SU-DHL-6 (cell line): Measurements from ENCODE around the gene RNU6-8.

Experiments
- H2AFZ ChIP-seq: fragments of 200-600 bp; sonication (generic); 2 replicates; pipeline ENCODE4 v1.6.1; 2014; ENCODE audit warnings: low read depth, mild to moderate bottlenecking, moderate library complexity, mixed read lengths, antibody characterized with exemption, low read length; ENCODE audit not compliant: severe bottlenecking
- H3F3A ChIP-seq: fragments of 200-600 bp; shearing (Covaris generic); 2 replicates; pipeline ENCODE4 v1.6.0; 2016; ENCODE audit warnings: antibody characterized with exemption, mild to moderate bottlenecking; ENCODE audit not compliant: insufficient read depth
- H3K27ac ChIP-seq: fragments of 200-600 bp; sonication (generic); 2 replicates; pipeline ENCODE4 v1.5.1; 2016; ENCODE audit warnings: low read depth, mild to moderate bottlenecking, low read length, moderate library complexity, mixed read lengths
- H3K27me3 ChIP-seq: fragments of 200-600 bp; sonication (generic), shearing (Covaris generic); 2 replicates; pipeline ENCODE4 v1.6.0; 2014; ENCODE audit warnings: mild to moderate bottlenecking, low read length
- H3K36me3 ChIP-seq: fragments of 200-600 bp; sonication (generic); 2 replicates; pipeline ENCODE4 v1.6.1; 2014; ENCODE audit warnings: mild to moderate bottlenecking, low read length, mixed read lengths
- H3K4me2 ChIP-seq: fragments of 300-600, 200-600 bp; shearing (Covaris generic), sonication (generic); 2 replicates; pipeline ENCODE4 v1.6.0; 2014; ENCODE audit warnings: low read length, low read depth, mild to moderate bottlenecking; ENCODE audit not compliant: poor library complexity, severe bottlenecking
- H3K4me3 ChIP-seq: fragments of 200-600 bp; sonication (generic); 2 replicates; pipeline ENCODE4 v1.5.1; 2014; ENCODE audit warnings: antibody characterized with exemption, low read length, mild to moderate bottlenecking, mixed read lengths; ENCODE audit not compliant: insufficient read depth, poor library complexity, severe bottlenecking
- H3K79me2 ChIP-seq: fragments of 200-600 bp; sonication (generic); 2 replicates; pipeline ENCODE4 v1.6.1; 2014; ENCODE audit warnings: mild to moderate bottlenecking, low read length, moderate library complexity; ENCODE audit not compliant: insufficient read depth
- H3K9ac ChIP-seq: fragments of 200-600 bp; sonication (generic); 2 replicates; pipeline ENCODE4 v1.7.0; 2014; ENCODE audit warnings: mild to moderate bottlenecking, low read length
- H3K9me2 ChIP-seq: fragments of 200-600 bp; sonication (generic); replicated peaks from 2 replicates; pipeline ENCODE4 v1.6.1; 2014; ENCODE audit warnings: low read length; ENCODE audit not compliant: insufficient read depth
- H3K9me3 ChIP-seq: fragments of 200-600 bp; sonication (generic); 2 replicates; pipeline ENCODE4 v1.6.1; 2014; ENCODE audit warnings: low read length, mixed read lengths; ENCODE audit not compliant: insufficient read depth
- H4K20me1 ChIP-seq: fragments of 200-600 bp; sonication (generic); 2 replicates; pipeline ENCODE4 v1.6.1; 2014; ENCODE audit warnings: low read depth, mild to moderate bottlenecking, antibody characterized with exemption, low read length, moderate library complexity, mixed read lengths
- CTCF ChIP-seq: fragments of 200-600 bp; sonication (generic); IDR thresholded peaks from one replicate; pipeline ENCODE4 v1.5.1; 2017; ENCODE audit warnings: antibody characterized with exemption, mild to moderate bottlenecking, low read length, moderate library complexity; ENCODE audit not compliant: insufficient read depth, poor library complexity, severe bottlenecking
- EZH2phosphoT487 ChIP-seq: fragments of 200-600 bp; sonication (generic), shearing (Covaris generic); conservative IDR thresholded peaks from 2 replicates; pipeline ENCODE4 v1.6.1; 2018; ENCODE audit warnings: mild to moderate bottlenecking, antibody characterized with exemption, low read length, moderate library complexity, mixed read lengths

The RNU6-8 gene

GRCh38 chr14:32186248-32186647 is 16.8 kb downstream of the RNU6-8 start:
- H3F3A ChIP-seq: no peaks in the 10 kb centered on the region
- no peaks in the 10 kb centered on the region for H3K9me3 ChIP-seq
- TF ChIP-seq CTCF (no peak), EZH2phosphoT487 (no peak)
- H3K4me2 ChIP-seq: no peak overlapping the region
- no peaks in the 10 kb centered on the region for H3K36me3 ChIP-seq
- no peak overlapping the region for H3K27ac ChIP-seq
- no peaks in the 10 kb centered on the region for H4K20me1 ChIP-seq
- no peaks in the 10 kb centered on the region for H3K9me2 ChIP-seq
- H3K4me3 ChIP-seq: no peak overlapping the region
- no peaks in the 10 kb centered on the region for H3K79me2 ChIP-seq
- no peak overlapping the region for H2AFZ ChIP-seq
- no peaks in the 10 kb centered on the region for H3K27me3 ChIP-seq
- H3K9ac ChIP-seq: no peak overlapping the region

DNA sequence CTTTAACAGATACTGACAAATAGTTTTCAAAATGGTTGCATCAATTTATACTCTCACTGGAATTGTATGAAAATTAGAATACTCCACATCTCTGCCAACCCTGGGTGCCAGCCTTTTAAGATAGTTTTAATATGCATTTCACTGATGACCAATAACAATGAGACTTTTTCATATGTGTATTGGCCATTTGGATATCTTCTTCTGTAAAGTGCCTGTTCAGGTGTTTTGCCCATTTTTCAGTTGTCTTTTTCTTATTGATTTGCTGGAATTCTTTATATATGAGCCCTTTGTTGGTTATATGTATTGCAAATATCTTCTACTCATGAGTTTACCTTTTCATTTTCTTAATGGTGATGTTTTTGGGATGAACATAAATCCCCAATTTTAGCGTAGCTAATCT is 18.0 kb downstream of the RNU6-8 start:
- no peaks in the 10 kb centered on the region for H3K9me3 ChIP-seq
- H2AFZ ChIP-seq: no peak overlapping the region
- H3K4me2 ChIP-seq: no peak overlapping the region
- H3F3A ChIP-seq: no peaks in the 10 kb centered on the region
- no peak overlapping the region for H3K9ac ChIP-seq
- H3K36me3 ChIP-seq: no peaks in the 10 kb centered on the region
- no peaks in the 10 kb centered on the region for H3K27me3 ChIP-seq
- no peaks in the 10 kb centered on the region for H4K20me1 ChIP-seq
- no peaks in the 10 kb centered on the region for H3K9me2 ChIP-seq
- TF ChIP-seq CTCF (no peak), EZH2phosphoT487 (no peak)
- no peak overlapping the region for H3K4me3 ChIP-seq
- H3K79me2 ChIP-seq: no peaks in the 10 kb centered on the region
- no peak overlapping the region for H3K27ac ChIP-seq

- H2AFZ ChIP-seq: no peak overlapping the region
- H3K4me3 ChIP-seq: no peak overlapping the region
- H3K9ac ChIP-seq: no peak overlapping the region
- no peaks in the 10 kb centered on the region for H3K9me2 ChIP-seq
- H4K20me1 ChIP-seq: no peaks in the 10 kb centered on the region
- H3F3A ChIP-seq: no peaks in the 10 kb centered on the region
- no peak for TF ChIP-seq EZH2phosphoT487
- TF ChIP-seq CTCF: no peak
- H3K4me2 ChIP-seq: no peak overlapping the region
- no peaks in the 10 kb centered on the region for H3K79me2 ChIP-seq
- no peaks in the 10 kb centered on the region for H3K27me3 ChIP-seq
- H3K9me3 ChIP-seq: no peaks in the 10 kb centered on the region
- no peaks in the 10 kb centered on the region for H3K36me3 ChIP-seq
- no peak overlapping the region for H3K27ac ChIP-seq
These were observed 19.7 kb downstream of the RNU6-8 start for GRCh38 chr14:32183151-32184058.
